OCI-M1 (cell line): Measurements from ENCODE around the gene FAH.

Experiments
- DNase-seq: peaks from one replicate; lab custom pipeline; 2025; lab: John Stamatoyannopoulos, UW

Gene FAH

DNA sequence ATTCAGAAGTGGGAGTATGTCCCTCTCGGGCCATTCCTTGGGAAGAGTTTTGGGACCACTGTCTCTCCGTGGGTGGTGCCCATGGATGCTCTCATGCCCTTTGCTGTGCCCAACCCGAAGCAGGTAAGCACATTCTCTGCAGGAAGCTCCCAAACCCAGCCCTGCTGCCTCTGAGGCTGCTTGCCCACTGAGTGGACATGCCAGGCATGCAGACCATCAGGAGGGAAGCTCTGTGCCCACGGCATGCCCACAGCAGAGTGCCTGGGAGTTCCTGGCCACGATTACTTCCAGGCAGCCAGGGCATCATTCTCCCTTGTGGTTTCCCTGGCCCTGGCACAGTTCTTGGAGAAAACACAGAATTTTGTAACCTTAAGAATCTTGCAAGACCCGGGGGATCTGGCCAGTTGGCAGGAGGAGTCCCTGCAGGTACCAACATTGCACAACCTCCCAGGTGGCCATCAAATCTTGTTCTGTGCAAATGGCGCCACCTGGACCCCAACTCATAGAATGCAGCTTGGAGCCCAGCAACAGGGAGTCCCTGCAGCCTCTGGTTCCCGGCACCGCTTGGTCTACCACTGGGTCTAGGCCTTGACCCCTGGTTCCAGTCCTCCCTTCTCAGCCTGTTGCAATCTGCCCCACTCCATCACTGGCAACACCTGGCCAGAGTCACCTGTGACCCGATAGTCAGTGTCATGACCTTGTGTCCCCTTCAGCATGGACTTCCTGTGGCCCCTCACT lies 20.4 kb downstream of the FAH start:
- peak; percentile 81 for DNase-seq

GRCh38 chr15:80174017-80174746 lies 21.4 kb downstream of the FAH start:
- DNase-seq = no peak

- no peak for DNase-seq
These were observed 22.6 kb downstream of the FAH start for GRCh38 chr15:80175436-80175835.

DNA sequence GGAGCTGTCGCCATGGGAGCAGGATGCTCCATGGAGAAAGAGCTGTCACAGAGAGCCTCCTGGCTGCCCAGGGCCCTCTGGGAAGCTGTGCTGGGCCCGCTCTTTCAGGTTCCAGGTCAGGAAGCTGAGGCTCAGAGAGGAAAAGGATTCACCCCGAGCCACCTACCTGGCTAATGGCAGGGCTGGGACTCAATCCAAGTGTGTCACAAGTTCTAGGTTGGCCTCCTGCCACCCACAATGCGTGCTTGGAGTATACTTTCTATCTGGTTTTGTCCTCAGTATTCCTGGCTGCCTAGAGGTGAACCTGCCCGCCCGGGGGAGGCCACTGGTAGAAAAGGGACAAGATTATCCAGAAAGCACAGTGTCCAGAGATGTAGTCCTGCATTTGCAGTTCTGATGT lies 23.6 kb downstream of the FAH start:
- DNase-seq = no peak

- DNase-seq = no peak
These were observed 24.4 kb downstream of the FAH start for GRCh38 chr15:80177156-80177555.

GRCh38 chr15:80179025-80179759 lies 26.4 kb downstream of the FAH start:
- DNase-seq = no peak

- DNase-seq = no peak
These were observed 27.1 kb downstream of the FAH start for GRCh38 chr15:80179935-80180334.

DNA sequence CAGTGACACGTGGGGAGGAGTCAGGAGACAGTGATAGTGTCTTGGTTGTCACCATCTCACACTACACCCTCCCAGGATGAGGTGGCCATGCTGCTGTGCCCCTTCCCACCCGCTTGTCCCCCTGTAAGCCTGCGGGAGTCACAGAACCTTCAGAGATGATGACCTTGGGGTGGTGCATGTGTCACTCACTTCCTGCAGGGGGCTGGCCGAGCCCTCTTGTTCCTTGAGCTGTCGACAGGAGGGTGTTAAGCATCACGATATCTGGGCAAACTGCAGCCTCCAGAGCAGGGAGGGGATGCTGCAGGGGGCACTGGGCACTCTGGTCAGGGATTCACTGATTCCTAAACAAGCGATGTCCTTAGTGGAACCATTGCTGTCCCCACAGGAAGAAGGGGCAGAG lies 27.7 kb downstream of the FAH start:
- no peak for DNase-seq

DNA sequence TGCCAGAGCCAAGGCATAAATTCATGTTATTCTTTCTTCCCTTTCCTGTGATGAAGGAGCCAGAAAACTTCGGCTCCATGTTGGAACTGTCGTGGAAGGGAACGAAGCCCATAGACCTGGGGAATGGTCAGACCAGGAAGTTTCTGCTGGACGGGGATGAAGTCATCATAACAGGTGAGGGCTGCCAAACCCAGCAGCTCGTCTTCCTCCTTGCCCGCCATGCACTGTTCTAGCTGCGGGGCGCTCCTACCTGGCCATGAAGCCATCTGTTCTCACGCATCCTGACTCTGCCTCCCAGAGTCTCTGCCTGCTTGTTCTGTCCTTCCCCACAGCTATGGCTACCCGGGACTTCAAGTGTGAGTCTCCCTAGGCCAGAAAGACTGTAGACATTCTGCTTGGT lies 28.2 kb downstream of the FAH start:
- no peak for DNase-seq

- DNase-seq = no peak
These were observed 29.9 kb downstream of the FAH start for GRCh38 chr15:80182611-80183261.

DNA sequence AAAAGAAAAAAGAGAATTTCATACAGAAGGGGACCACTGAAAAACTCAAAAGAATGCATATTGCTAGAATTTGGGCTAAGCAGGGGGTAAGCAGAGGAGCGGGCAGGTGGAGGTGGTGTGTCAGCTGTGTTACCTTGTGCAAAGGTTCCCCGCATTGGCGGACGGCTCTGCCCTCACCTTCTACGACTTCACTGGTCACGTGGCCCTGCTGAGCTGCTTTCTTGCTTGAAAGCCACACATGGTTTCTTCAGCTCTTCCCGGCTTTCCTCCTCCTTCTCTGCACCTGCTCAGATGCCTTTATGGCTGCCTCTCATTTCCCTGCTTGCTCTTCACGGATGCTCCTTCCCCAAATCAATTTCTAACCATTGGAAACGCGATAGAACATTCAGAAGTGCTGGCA lies 30.5 kb downstream of the FAH start:
- DNase-seq = no peak

DNA sequence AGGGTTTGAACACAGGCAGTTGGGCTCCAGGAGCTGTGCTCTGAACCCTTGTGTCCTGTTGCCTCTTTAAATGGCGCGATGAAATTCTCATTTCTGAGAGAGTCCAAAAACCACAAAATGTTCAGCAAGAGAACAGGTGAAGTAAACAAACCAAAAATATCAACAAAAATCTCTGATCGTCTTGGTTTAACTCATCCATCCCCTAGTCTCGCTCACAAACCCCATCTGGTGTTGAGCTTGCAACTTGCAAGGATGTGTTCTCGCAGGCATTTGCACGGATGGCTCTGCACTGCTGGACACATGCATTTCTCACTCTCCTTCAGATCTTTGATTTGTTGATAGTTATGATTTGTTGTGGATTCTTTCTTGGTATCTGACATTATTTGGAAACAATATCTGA lies 31.1 kb downstream of the FAH start:
- DNase-seq = no peak

DNA sequence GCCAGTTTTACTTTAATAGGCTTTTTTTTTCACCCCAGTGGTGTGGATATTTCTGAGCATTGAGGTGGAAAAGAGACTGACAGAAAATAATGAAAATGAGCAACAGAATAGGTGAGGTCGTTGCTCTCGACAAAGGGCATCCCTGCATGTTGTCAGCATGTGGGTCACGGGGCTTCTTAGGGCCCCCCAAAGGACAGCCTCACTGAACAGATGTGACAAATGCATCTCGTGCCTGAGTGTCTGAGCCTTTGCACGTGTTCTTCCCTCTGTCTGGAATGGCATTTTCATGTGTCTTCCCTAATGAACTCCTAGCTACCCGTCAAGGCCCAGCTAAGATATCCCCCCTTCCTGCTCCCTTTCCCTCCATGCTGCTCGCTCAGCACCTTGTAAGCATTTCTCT lies 31.8 kb downstream of the FAH start:
- DNase-seq = no peak

GRCh38 chr15:80185152-80185551 lies 32.4 kb downstream of the FAH start:
- no peak for DNase-seq

DNA sequence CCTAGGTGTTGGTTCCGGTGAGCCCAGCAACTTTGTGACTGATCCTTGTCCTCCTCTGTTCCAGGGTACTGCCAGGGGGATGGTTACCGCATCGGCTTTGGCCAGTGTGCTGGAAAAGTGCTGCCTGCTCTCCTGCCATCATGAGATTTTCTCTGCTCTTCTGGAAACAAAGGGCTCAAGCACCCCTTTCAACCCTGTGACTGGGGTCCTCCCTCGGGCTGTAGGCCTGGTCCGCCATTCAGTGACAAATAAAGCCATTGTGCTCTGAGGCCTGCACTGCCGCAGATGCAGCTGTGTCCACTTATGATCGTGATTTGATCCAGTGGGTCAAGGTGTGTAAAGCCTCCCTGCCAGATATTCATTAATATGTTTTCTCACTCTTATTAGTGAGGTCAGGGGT lies 33.3 kb downstream of the FAH start:
- no peak for DNase-seq

DNA sequence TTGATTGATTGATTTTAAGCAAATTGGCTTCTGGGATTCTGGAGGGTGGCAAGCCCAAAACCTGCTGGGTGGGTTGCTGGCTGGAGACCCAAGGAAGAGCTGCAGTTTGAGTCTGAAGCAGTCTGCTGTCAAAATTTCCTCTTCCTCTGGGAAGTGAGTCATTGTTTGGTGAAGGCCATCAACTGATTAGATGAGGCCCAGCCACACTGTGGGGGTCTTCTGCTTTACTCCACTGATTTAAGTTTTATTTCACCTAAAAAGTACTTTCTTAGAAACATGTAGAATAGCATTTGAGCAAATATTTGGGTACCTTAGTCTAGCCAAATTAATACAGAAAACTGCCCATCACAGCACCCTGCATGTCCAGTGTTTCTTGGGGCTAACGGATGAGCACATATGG lies 33.8 kb downstream of the FAH start:
- no peak for DNase-seq

- DNase-seq = no peak
These were observed 35.5 kb downstream of the FAH start for GRCh38 chr15:80188251-80188650.

GRCh38 chr15:80191198-80191597 lies 38.4 kb downstream of the FAH start:
- no peak for DNase-seq

DNA sequence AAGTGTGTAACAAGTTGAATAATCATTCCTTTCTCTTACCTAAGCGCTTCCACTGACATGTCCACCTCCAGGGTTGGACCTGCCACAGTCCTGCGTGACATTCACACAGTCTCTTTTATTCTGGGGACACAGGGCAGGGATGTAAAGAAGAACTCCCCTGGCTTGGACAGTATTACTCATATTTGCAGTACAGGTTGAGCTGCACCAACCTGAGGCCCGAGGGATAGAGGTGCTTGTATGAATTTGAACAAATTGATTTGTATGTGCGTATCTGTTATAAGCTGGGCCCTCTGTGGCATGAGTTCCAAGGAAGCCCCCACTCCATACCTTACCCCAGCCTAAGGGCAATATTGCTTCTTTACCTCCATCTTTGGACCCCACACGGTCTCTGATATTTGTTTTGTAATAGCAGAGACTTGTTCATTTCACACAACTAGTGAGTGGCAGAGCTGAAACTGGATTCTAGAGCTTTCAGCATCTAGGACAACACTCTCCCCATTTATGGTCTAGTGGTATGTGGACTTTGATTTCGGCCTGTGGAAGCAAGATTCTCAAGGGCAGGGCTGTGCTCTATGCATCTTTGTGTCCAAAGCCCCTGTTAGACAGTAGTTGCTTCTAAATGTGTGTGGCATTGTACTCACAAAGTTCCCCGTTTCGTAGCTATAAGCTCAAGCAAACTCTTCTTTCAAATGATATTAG lies 39.2 kb downstream of the FAH start:
- no peak for DNase-seq

DNA sequence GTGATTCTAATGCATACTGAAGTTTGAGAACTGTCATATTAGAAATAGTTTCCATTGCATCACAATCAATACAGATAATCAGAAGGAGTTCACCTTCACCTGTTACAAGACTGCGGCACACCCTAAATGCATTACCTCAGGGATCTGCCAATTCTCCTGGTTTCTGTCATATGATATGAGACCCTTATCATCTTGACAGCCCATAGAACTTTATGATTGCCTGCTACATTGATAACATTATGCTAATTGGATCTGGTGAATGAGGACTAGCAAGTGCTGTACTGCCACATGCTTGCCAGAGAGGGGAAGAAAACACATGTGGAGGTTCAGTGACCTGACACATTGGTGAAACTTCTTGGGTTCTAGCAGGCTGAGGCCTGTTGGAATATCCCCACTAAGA lies 41.4 kb downstream of the FAH start:
- DNase-seq = no peak

GRCh38 chr15:80194914-80195313 lies 42.1 kb downstream of the FAH start:
- DNase-seq = no peak

DNA sequence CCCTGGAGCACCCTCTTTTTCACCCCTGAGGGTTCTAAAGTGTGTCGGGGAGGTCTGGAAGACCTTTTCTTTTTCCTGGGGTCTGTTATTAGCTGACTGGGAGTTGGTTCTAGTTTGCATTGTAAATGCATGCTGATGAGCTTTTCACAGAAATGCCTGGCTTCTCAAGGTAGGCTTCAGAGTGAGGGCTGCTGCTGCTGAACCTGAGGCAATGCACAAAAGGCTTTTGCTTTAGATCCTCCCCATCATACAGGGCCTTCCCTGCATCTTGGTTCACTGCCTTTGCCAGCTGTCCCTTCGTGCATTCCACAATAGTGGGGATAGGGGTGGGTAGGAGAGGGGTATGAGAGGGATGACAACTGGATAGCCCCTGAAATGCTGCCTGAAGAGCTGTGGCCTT lies 46.6 kb downstream of the FAH start:
- DNase-seq = no peak
